ENCODE results near the gene GPR37L1. TPM values are rescaled to one million over a fixed set of nuclear protein-coding genes. Genes with fewer than 3 reads are reported as not detected.

Gene GPR37L1
- total and polyA plus RNA-seq, 2 of the 8 experiments (the other 6 are each of a cell fraction or from before 2014, with no cell fraction given) = 0.13 to 0.23 TPM

GRCh38 chr1:202133001-202133400, 10.3 kb downstream of the GPR37L1 start:
- Histone ChIP-seq H3K79me1 (ENCODE audit: low read depth, low read length) (no peaks in the 10 kb centered on the region), H2BK5ac (ENCODE audit: low read depth, low read length) (peak overlapping the region; percentile 40; the same call in 1 of the 2 replicates), H2BK20ac (ENCODE audit: low read length) (no peak overlapping the region), H3K23ac (ENCODE audit: insufficient read length) (no peak overlapping the region), H2AFZ (ENCODE audit: low read length) (no peak overlapping the region), H3K4me2 (ENCODE audit: insufficient read depth in 1 of 2, low read depth in 2 of 2, low read length in 2 of 2) (no peak overlapping the region), H2BK15ac (ENCODE audit: low read length) (no peak overlapping the region), H3K36me3 (ENCODE audit: control insufficient read depth in 2 of 4, insufficient read depth in 4 of 4, low read length in 3 of 4) (peaks cover 3 to 32% (median 10%) of the 10 kb centered on the region in 4 experiments; a peak in 5 of 8 replicates), H4K5ac (ENCODE audit: insufficient read length, low read depth, low read length) (no peak overlapping the region), H2AK5ac (ENCODE audit: low read depth, low read length) (no peak overlapping the region), H3K9ac (replicated peaks in 1 of 4; ENCODE audit: extremely low read depth in 1 of 4, low read depth in 3 of 4, low read length in 3 of 4) (no peak overlapping the region), H3K27me3 (replicated peaks in 1 of 4; ENCODE audit: control insufficient read depth in 3 of 4, extremely low read depth in 1 of 4, insufficient read depth in 3 of 4, low read length in 3 of 4) (no peaks in the 10 kb centered on the region; a peak in 1 of 7 replicates), H3K4me3 (ENCODE audit: extremely low read depth in 1 of 4, insufficient read depth in 2 of 4, low read depth in 3 of 4, low read length in 4 of 4) (no peak overlapping the region), H3K56ac (replicated peaks; ENCODE audit: insufficient read length, low read depth, low read length) (no peak overlapping the region), H4K20me1 (replicated peaks in 1 of 2; ENCODE audit: control insufficient read depth in 1 of 2, insufficient read depth in 2 of 2, low read length in 2 of 2) (peaks cover 0 to 6% of the 10 kb centered on the region in 2 experiments), H2BK120ac (replicated peaks; ENCODE audit: low read depth, low read length) (no peak overlapping the region), H4K91ac (replicated peaks; ENCODE audit: insufficient read length, low read length) (no peak overlapping the region), H3K4me1 (replicated peaks in 1 of 4; ENCODE audit: control insufficient read depth in 3 of 4, insufficient read depth in 4 of 4, low read length in 3 of 4) (peaks cover 0 to 9% (median 4%) of the 10 kb centered on the region in 4 experiments; a peak in 3 of 7 replicates), H3K4ac (replicated peaks; ENCODE audit: insufficient read length, low read depth, low read length) (no peak overlapping the region), H3K27ac (ENCODE audit: low read depth, low read length) (no peak overlapping the region), H3K79me2 (ENCODE audit: control insufficient read depth in 1 of 2, insufficient read depth in 2 of 2, low read length in 2 of 2) (no peaks in the 10 kb centered on the region), H3K9me3 (ENCODE audit: insufficient read depth in 2 of 2, low read depth in 1 of 2, low read length in 1 of 2) (no peaks in the 10 kb centered on the region), H3K14ac (ENCODE audit: insufficient read length) (no peak overlapping the region), H3K23me2 (ENCODE audit: low read depth, low read length) (no peaks in the 10 kb centered on the region), H3K18ac (ENCODE audit: extremely low read depth, low read length) (no peak overlapping the region), H2BK12ac (ENCODE audit: low read depth, low read length) (no peak overlapping the region), H4K8ac (ENCODE audit: extremely low read depth, insufficient read depth, low read length) (no peak overlapping the region)
- CTCF ChIA-PET (ENCODE audit: partially characterized antibody) = interaction anchor here (1.0 to 29.2 kb wide), 6 partner anchors 10 to 128 kb away, joined by 3 to 1014 read pairs (median 20); partner anchors contain the start of genes ELF3 and GPR37L1
- WGBS, 2 experiments (ENCODE audit: extremely low coverage in 1 of 2, insufficient coverage in 1 of 2, insufficient read length in 1 of 2, insufficient replicate concordance in 2 of 2, low coverage in 1 of 2, low lambda C conversion rate in 2 of 2, missing lambda C conversion rate in 1 of 2) = 91% methylated on average over 14 of the region's 14 CpGs; no CpG with 5 or more reads in 1 of the 2 experiments
- TF ChIP-seq RAD21 (IDR thresholded peaks at IDR 0.05 in 1 of 2, conservative IDR thresholded peaks at IDR 0.05 in 1 of 2; ENCODE audit: low read depth in 2 of 2, low read length in 2 of 2) = 0 out of 4 replicates have a peak, but pooled peaks of 1 of the 2 experiments have one; percentile 1
- TF ChIP-seq CTCF (IDR thresholded peaks at IDR 0.05; ENCODE audit: control extremely low read depth in 1 of 3, insufficient read depth in 1 of 3, low read depth in 1 of 3, low read length in 3 of 3) = no peak
- FAIRE-seq (no peak), DNase-seq (ENCODE audit: low read depth in 1 of 2, low spot score in 2 of 2) (no peak)
- POLR2A ChIA-PET (ENCODE audit: partially characterized antibody) = interaction anchor here (2.3 to 2.4 kb wide), 2 partner anchors 10 to 122 kb away, joined by 11 to 14 read pairs; partner anchors contain the start of gene ELF3
